Pancreas (tissue), 10 donors: ENCODE measurements around the gene VSX1. TPM values are rescaled to one million over a fixed set of nuclear protein-coding genes. Genes with fewer than 3 reads are reported as not detected.

Experiments used
- ATAC-seq, 4 donors: fragments of 200-7000 bp; cut with Tn5 transposase; one replicate each; pipeline versions ENCODE4 v1.8.0 to v1.9.1; 2020; ENCODE audit warnings: mild to moderate bottlenecking in 4 of 4, moderate library complexity in 4 of 4
- DNase-seq, 6 donors: peaks; one replicate each; pipeline ENCODE4 v3.0.0-alpha.2; 2020
- FAIRE-seq: peaks from 2 replicates; lab custom pipeline; 2012; peaks lifted over from hg19 to GRCh38; lab: Jason Lieb, UNC
- H3K27ac ChIP-seq, 4 donors: fragments of 200-600 bp; sonication (generic); 1 replicate in 3 of 4; 2 replicates in 1 of 4; pipeline versions ENCODE4 v1.5.0 to v1.8.0; 2020
- H3K27me3 ChIP-seq, 4 donors: fragments of 200-600 bp; one replicate each; pipeline ENCODE4 v1.8.0; 2021
- H3K36me3 ChIP-seq, 3 donors: fragments of 200-600 bp; sonication (generic) in 1 of 3; one replicate each; pipeline versions ENCODE4 v1.5.0 to v1.8.0; 2020 to 2021
- H3K4me1 ChIP-seq, 3 donors: fragments of 200-600 bp; one replicate each; pipeline ENCODE4 v1.8.0; 2021
- H3K4me3 ChIP-seq, 4 donors: fragments of 200-600 bp; sonication (generic) in 2 of 4; one replicate each; pipeline versions ENCODE4 v1.5.0 to v1.8.0; 2020 to 2021
- H3K9me3 ChIP-seq, 4 donors: fragments of 200-600 bp; one replicate each; pipeline ENCODE4 v1.8.0; 2021
- WGBS, 2 donors: extraction: QIAGEN DNeasy Blood & Tissue Kit; methylation state at CpG; one replicate each; pipeline ENCODE4 v1.1.7; 2013; 5-methylcytosine and 5-hydroxymethylcytosine counted together
- intact Hi-C, 3 donors: fragments of 100-400 bp; cut with DNase I; formaldehyde crosslinking; loops; one replicate each; pipeline versions ENCODE4 v1.11.1 to v1.14.2; 2022
- polyA plus RNA-seq, 2 donors: library from polyadenylated mRNA; stranded (reverse); fragments of 200-250 nt; gene quantifications; one replicate each; pipeline ENCODE4 v1.2.3, GENCODE V29; 2013
- total RNA-seq, 6 donors: library from RNA; stranded (reverse); fragmentation: NEBNext Ultra II Directional in 4 of 6; extraction: Animal tissue kit (Norgen Biotek cat#: 25700) in 4 of 6; gene quantifications; one replicate each; pipeline versions ENCODE4 v1.2.1 to v1.2.4, GENCODE V29; 2021 to 2023
- TF ChIP-seq, protein P1 (sequence below), 4 donors: fragments of 200-600 bp; sonication (generic) in 3 of 4; IDR thresholded peaks; one replicate each; pipeline versions ENCODE4 v1.5.0 to v1.8.0; 2021; ENCODE audit warnings: antibody characterized with exemption in 4 of 4
- donor health status: healthy with polysubstance abuse.
- donor health status: DM: no; HTN: no; CAD: no; lungs with moderate emphysema.
- donor health status: DM: no; HTN: no; CAD: no.
- donor health status: control.
- donor health status: control.
- donor health status: Bipolar disorder and iron deficiency.
- donor health status: DM: yes; HTN: yes; CAD: no.
- donor health status: DM: no; HTN: no; CAD: no.
- donor health status: DM: no; HTN: no; CAD: no.
- donor health status: DM: yes; HTN: yes; CAD: no.

VSX1 gene
- total and polyA plus RNA-seq, 8 donors: 0.08 to 0.77 (median 0.23) TPM

DNA sequence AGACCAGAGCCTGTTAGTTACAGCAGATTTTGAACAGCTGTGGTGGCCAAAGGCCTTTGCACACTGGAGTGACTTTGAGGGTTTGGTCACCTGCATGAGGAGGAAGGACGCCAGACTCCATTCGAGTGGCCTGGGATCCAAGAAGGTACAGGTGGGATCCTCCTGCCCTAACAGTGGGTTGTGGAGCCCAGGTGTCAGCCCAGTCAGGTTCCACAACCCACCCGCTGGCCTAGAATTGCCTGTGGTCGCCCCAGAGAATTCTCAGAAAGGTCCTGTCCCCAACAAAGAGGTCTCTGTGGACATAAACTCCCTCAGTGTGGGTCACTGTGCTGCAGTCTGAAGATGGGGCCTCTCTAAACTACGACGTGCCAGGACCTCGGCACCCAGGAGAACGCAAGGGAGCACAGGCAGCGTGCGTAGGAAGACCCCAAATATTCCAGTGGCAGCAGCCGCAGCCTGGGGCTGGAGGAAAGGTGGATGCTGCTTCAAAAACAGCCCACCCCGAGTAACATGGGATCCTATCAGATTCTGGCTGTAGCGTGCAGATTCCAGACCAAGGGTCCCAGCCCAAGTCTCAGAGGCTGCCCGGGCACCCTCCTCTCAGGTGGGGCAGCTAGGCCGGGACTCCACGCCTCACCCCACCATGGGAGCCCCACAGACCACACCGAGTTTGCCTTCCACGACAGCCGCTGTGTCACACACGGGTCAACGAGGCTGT, 40.0 kb downstream of the VSX1 start:
- TF ChIP-seq, protein P1, sequence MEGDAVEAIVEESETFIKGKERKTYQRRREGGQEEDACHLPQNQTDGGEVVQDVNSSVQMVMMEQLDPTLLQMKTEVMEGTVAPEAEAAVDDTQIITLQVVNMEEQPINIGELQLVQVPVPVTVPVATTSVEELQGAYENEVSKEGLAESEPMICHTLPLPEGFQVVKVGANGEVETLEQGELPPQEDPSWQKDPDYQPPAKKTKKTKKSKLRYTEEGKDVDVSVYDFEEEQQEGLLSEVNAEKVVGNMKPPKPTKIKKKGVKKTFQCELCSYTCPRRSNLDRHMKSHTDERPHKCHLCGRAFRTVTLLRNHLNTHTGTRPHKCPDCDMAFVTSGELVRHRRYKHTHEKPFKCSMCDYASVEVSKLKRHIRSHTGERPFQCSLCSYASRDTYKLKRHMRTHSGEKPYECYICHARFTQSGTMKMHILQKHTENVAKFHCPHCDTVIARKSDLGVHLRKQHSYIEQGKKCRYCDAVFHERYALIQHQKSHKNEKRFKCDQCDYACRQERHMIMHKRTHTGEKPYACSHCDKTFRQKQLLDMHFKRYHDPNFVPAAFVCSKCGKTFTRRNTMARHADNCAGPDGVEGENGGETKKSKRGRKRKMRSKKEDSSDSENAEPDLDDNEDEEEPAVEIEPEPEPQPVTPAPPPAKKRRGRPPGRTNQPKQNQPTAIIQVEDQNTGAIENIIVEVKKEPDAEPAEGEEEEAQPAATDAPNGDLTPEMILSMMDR (IDR thresholded peaks at IDR 0.05): no peak
- ATAC-seq: no peak
- 89 to 92% methylated on average over 21 of the region's 21 CpGs for WGBS, 2 donors
- peak in 2 of 6 donors; percentile 20 to 49 for DNase-seq
- Histone ChIP-seq H3K27ac (peak overlapping the region in 3 of 4 donors; percentile 35 to 82 (median 63)), H3K4me1 (peaks cover 70 to 83% (median 83%) of the 10 kb centered on the region in 3 donors), H3K36me3 (peaks cover 0 to 9% (median 0%) of the 10 kb centered on the region in 3 donors), H3K27me3 (no peaks in the 10 kb centered on the region), H3K4me3 (no peak overlapping the region), H3K9me3 (no peaks in the 10 kb centered on the region)
- intact Hi-C loops: no loop called here
- FAIRE-seq: no peak

DNA sequence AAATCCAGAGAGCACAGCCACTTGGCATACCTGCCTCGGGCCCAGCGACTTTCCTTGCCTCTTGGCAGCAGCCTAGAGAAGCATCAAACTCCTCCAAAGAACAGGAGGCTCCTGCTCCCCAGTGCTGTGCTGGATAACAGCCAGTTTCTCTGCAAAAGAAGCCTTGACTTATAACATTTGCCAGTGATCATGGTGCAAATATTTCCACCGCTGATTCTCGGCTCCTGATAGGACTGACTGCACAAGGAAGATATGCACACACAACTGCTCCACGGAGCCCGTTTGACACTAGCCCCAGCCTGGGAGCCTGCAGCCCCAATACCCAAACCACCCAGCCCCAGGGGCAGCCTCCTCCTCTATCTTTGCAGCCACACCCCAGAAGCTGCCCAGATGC, 41.5 kb downstream of the VSX1 start:
- 5 to 10% methylated on average over 6 of the region's 6 CpGs for WGBS, 2 donors

DNA sequence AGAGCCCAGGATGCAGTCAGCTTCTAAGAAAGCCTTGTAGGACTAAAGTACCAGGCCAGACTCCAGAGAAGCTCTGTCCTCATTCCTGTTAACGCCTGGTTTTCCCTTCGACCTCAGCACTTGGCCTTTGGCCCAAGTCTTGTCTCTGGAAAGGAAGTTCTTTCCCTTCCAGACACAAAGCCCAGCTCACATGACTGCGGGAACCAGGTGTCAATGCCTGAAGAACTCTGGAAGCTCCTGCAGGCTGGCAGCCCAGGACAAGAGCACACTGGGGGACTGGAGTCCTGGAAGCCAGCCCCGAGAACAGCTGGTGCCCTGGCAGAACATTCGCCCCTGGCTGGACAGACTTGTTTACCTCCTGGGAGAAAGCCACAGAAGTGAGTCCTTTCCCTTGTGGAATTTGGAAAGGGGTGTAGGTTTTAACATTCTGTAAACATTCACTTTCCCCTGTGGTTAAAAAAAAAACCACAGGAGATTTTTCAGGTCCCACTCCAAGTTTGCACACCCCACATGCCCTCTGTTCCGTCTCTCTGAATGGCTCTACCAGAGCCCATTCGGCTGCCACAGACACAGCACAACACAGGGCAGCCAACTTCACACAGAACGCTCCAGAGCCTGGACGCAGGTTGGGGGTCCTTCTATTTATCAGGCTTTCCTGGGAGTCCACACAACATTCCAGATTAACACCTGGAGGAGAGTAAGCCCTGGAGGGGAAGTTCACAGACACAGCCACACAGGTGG, 42.1 kb downstream of the VSX1 start:
- DNase-seq (peak; percentile 79 to 95 (median 93)), FAIRE-seq (peak; percentile 89), ATAC-seq (peak; percentile 87 to 92 (median 88))
- WGBS, 2 donors: 9% methylated on average over 9 of the region's 9 CpGs
- H3K36me3 ChIP-seq: no peaks in the 10 kb centered on the region
- H3K27me3 ChIP-seq: no peaks in the 10 kb centered on the region
- peak overlapping the region; percentile 54 to 82 (median 72) for H3K27ac ChIP-seq
- TF ChIP-seq, protein P1 (IDR thresholded peaks at IDR 0.05): no peak
- intact Hi-C loops: no loop called here
- H3K4me1 ChIP-seq: peaks cover 54 to 81% (median 77%) of the 10 kb centered on the region in 3 donors
- H3K4me3 ChIP-seq: peak overlapping the region in 1 of 4 donors; percentile 6
- H3K9me3 ChIP-seq: no peaks in the 10 kb centered on the region

More for the DNA sequence above, 41.5 kb downstream of the VSX1 start:
- H3K4me3 ChIP-seq: no peak overlapping the region
- intact Hi-C loops: no loop called here
- peak in 4 of 6 donors; percentile 50 to 58 (median 57) for DNase-seq
- H3K9me3 ChIP-seq: no peaks in the 10 kb centered on the region
- peak; percentile 24 to 52 (median 40) for ATAC-seq
- peaks cover 58 to 86% (median 83%) of the 10 kb centered on the region in 3 donors for H3K4me1 ChIP-seq
- FAIRE-seq: no peak
- H3K36me3 ChIP-seq: no peaks in the 10 kb centered on the region
- H3K27me3 ChIP-seq: no peaks in the 10 kb centered on the region
- H3K27ac ChIP-seq: peak overlapping the region; percentile 54 to 82 (median 72)
- TF ChIP-seq, protein P1 (IDR thresholded peaks at IDR 0.05): no peak

DNA sequence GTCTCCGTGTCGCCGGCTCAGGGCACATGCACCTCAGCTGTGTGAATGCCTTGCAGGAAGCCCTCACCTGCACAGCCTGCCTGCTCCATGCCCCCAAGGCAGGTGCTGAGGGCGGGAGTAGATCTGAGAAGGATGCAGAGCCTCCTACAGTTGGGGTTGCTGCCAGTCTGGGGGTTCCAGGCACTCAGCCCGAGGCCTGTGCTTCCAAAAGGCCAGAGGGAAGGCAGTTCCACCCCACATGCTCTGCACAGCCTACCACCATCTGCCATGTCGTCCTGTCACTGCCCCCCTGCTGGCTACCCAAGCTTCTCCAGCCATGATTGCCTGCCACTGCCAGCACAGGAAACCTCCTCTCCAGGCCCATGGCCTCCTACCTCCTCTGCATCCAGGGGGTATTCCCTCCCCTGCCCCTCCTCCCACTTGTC, 43.3 kb downstream of the VSX1 start:
- H3K4me3 ChIP-seq: no peak overlapping the region
- 79 to 81% methylated on average over 6 of the region's 6 CpGs for WGBS, 2 donors
- FAIRE-seq: no peak
- peak overlapping the region; percentile 54 to 82 (median 72) for H3K27ac ChIP-seq
- ATAC-seq: no peak
- no peaks in the 10 kb centered on the region for H3K9me3 ChIP-seq
- peak in 2 of 6 donors; percentile 27 to 54 for DNase-seq
- no peaks in the 10 kb centered on the region for H3K27me3 ChIP-seq
- TF ChIP-seq, protein P1 (IDR thresholded peaks at IDR 0.05): no peak
- H3K4me1 ChIP-seq: peaks cover 57 to 80% (median 78%) of the 10 kb centered on the region in 3 donors
- intact Hi-C loops: no loop called here
- H3K36me3 ChIP-seq: no peaks in the 10 kb centered on the region
